ENCODE data around the gene LYPD5. TPM values are rescaled to one million over a fixed set of nuclear protein-coding genes. Genes with fewer than 3 reads are reported as not detected.

The LYPD5 gene
- total and polyA plus RNA-seq, 2 donors from 2014 or later = 1.8 to 4.2 TPM

GRCh38 chr19:43748685-43749084 is 53.6 kb downstream of the LYPD5 start:
- no peak for TF ChIP-seq CTCF (IDR thresholded peaks at IDR 0.05; ENCODE audit: borderline replicate concordance, extremely low read depth, insufficient read depth)
- Histone ChIP-seq H3K36me3 (ENCODE audit: control insufficient read depth in 2 of 3, insufficient read depth in 3 of 3, low read length in 3 of 3) (peaks cover 4 to 32% (median 18%) of the 10 kb centered on the region in 3 donors), H3K9me3 (ENCODE audit: control insufficient read depth in 2 of 3, insufficient read depth in 1 of 3, low read length in 3 of 3) (no peaks in the 10 kb centered on the region), H3K27ac (ENCODE audit: low read depth in 2 of 2, low read length in 2 of 2) (no peak overlapping the region), H3K4me1 (ENCODE audit: control insufficient read depth in 2 of 3, insufficient read depth in 2 of 3, low read depth in 1 of 3, low read length in 3 of 3) (peaks cover 0 to 10% (median under 1%) of the 10 kb centered on the region in 3 donors), H3K9ac (ENCODE audit: low read length in 3 of 3) (no peak overlapping the region), H3K4me3 (ENCODE audit: low read length in 3 of 3) (no peak overlapping the region), H3K27me3 (ENCODE audit: control insufficient read depth, insufficient read depth, low read length) (no peaks in the 10 kb centered on the region)
- FAIRE-seq (no peak), DNase-seq (no peak)
- intact Hi-C loops (cut with DNase I) = no loop called here

- no peak for FAIRE-seq
- Histone ChIP-seq H3K9me3 (ENCODE audit: control insufficient read depth in 2 of 3, insufficient read depth in 1 of 3, low read length in 3 of 3) (no peaks in the 10 kb centered on the region), H3K27ac (ENCODE audit: low read depth in 2 of 2, low read length in 2 of 2) (no peak overlapping the region), H3K4me3 (ENCODE audit: low read length in 3 of 3) (no peak overlapping the region), H3K27me3 (ENCODE audit: control insufficient read depth, insufficient read depth, low read length) (no peaks in the 10 kb centered on the region), H3K9ac (ENCODE audit: low read length in 3 of 3) (no peak overlapping the region), H3K36me3 (ENCODE audit: control insufficient read depth in 2 of 3, insufficient read depth in 3 of 3, low read length in 3 of 3) (peaks cover 4 to 33% (median 18%) of the 10 kb centered on the region in 3 donors), H3K4me1 (ENCODE audit: control insufficient read depth in 2 of 3, insufficient read depth in 2 of 3, low read depth in 1 of 3, low read length in 3 of 3) (peaks cover 0 to 7% (median 0%) of the 10 kb centered on the region in 3 donors)
- intact Hi-C loops (cut with DNase I) = no loop called here
- DNase-seq = peak in 1 of 5 donors; percentile 25
- no peak for TF ChIP-seq CTCF (IDR thresholded peaks at IDR 0.05; ENCODE audit: borderline replicate concordance, extremely low read depth, insufficient read depth)
Measured at GRCh38 chr19:43748205-43748594, 54.0 kb downstream of the LYPD5 start.

- H3K9me3 ChIP-seq (ENCODE audit: control insufficient read depth in 2 of 3, insufficient read depth in 1 of 3, low read length in 3 of 3) = no peaks in the 10 kb centered on the region
- no peak for TF ChIP-seq CTCF (IDR thresholded peaks at IDR 0.05; ENCODE audit: borderline replicate concordance, extremely low read depth, insufficient read depth)
- H3K4me1 ChIP-seq (ENCODE audit: control insufficient read depth in 2 of 3, insufficient read depth in 2 of 3, low read depth in 1 of 3, low read length in 3 of 3) = peaks cover 0 to 3% (median 0%) of the 10 kb centered on the region in 3 donors
- H3K36me3 ChIP-seq (ENCODE audit: control insufficient read depth in 2 of 3, insufficient read depth in 3 of 3, low read length in 3 of 3) = peaks cover 4 to 37% (median 20%) of the 10 kb centered on the region in 3 donors
- H3K9ac ChIP-seq (ENCODE audit: low read length in 3 of 3) = no peak overlapping the region
- no peak for DNase-seq
- FAIRE-seq = no peak
- intact Hi-C loops (cut with DNase I) = no loop called here
- no peaks in the 10 kb centered on the region for H3K27me3 ChIP-seq (ENCODE audit: control insufficient read depth, insufficient read depth, low read length)
- H3K4me3 ChIP-seq (ENCODE audit: low read length in 3 of 3) = no peak overlapping the region
- H3K27ac ChIP-seq (ENCODE audit: low read depth in 2 of 2, low read length in 2 of 2) = no peak overlapping the region
Measured at GRCh38 chr19:43747557-43748204, 54.6 kb downstream of the LYPD5 start.

Other genes starting within 250 kb of the LYPD5 start
- 24.5 TPM for gene XRCC1, start 226.9 kb downstream of the LYPD5 start, total RNA-seq
- 19.3 TPM for gene XRCC1, start 226.9 kb downstream of the LYPD5 start, polyA plus RNA-seq (ENCODE audit: insufficient read depth, low read depth, low replicate concordance)
- 14.8 TPM for gene PINLYP, start 226.6 kb downstream of the LYPD5 start, total RNA-seq
- gene PINLYP, start 226.6 kb downstream of the LYPD5 start, polyA plus RNA-seq (ENCODE audit: insufficient read depth, low read depth, low replicate concordance) = 41.8 TPM
- gene IRGQ, start 206.3 kb downstream of the LYPD5 start, total RNA-seq = 24.2 TPM
- 9.5 TPM for gene IRGQ, start 206.3 kb downstream of the LYPD5 start, polyA plus RNA-seq (ENCODE audit: insufficient read depth, low read depth, low replicate concordance)
- gene ZNF576, start 205.9 kb downstream of the LYPD5 start, total RNA-seq = 15.3 TPM
- 25.6 TPM for gene ZNF576, start 205.9 kb downstream of the LYPD5 start, polyA plus RNA-seq (ENCODE audit: insufficient read depth, low read depth, low replicate concordance)
- gene SRRM5, start 190.4 kb downstream of the LYPD5 start, total RNA-seq = 0.28 TPM
- gene SRRM5, start 190.4 kb downstream of the LYPD5 start, polyA plus RNA-seq (ENCODE audit: insufficient read depth, low read depth, low replicate concordance) = 0.22 TPM
- gene ZNF428, start 182.8 kb downstream of the LYPD5 start, total RNA-seq = 44.3 TPM
- gene ZNF428, start 182.8 kb downstream of the LYPD5 start, polyA plus RNA-seq (ENCODE audit: insufficient read depth, low read depth, low replicate concordance) = 95.4 TPM
- gene CADM4, start 162.6 kb downstream of the LYPD5 start, total RNA-seq = 25.3 TPM
- gene CADM4, start 162.6 kb downstream of the LYPD5 start, polyA plus RNA-seq (ENCODE audit: insufficient read depth, low read depth, low replicate concordance) = 47.0 TPM
- 17.0 TPM for gene PLAUR, start 132.3 kb downstream of the LYPD5 start, total RNA-seq
- gene PLAUR, start 132.3 kb downstream of the LYPD5 start, polyA plus RNA-seq (ENCODE audit: insufficient read depth, low read depth, low replicate concordance) = 3.9 TPM
- not detected for gene IRGC, start 86.4 kb downstream of the LYPD5 start, total RNA-seq
- gene IRGC, start 86.4 kb downstream of the LYPD5 start, polyA plus RNA-seq (ENCODE audit: insufficient read depth, low read depth, low replicate concordance) = not detected
- 34.6 TPM for gene SMG9, start 47.5 kb downstream of the LYPD5 start, total RNA-seq
- 25.1 TPM for gene SMG9, start 47.5 kb downstream of the LYPD5 start, polyA plus RNA-seq (ENCODE audit: insufficient read depth, low read depth, low replicate concordance)
- 6.1 TPM for gene KCNN4, start 21.5 kb downstream of the LYPD5 start, total RNA-seq
- gene KCNN4, start 21.5 kb downstream of the LYPD5 start, polyA plus RNA-seq (ENCODE audit: insufficient read depth, low read depth, low replicate concordance) = 0.80 TPM
- 12.7 TPM for gene ZNF283, start 24.9 kb upstream of the LYPD5 start, total RNA-seq
- 3.3 TPM for gene ZNF283, start 24.9 kb upstream of the LYPD5 start, polyA plus RNA-seq (ENCODE audit: insufficient read depth, low read depth, low replicate concordance)
- 2.7 TPM for gene ZNF404, start 81.5 kb upstream of the LYPD5 start, total RNA-seq
- 3.1 TPM for gene ZNF404, start 81.5 kb upstream of the LYPD5 start, polyA plus RNA-seq (ENCODE audit: insufficient read depth, low read depth, low replicate concordance)
- gene ZNF45, start 132.8 kb upstream of the LYPD5 start, total RNA-seq = 16.1 TPM
- 4.8 TPM for gene ZNF45, start 132.8 kb upstream of the LYPD5 start, polyA plus RNA-seq (ENCODE audit: insufficient read depth, low read depth, low replicate concordance)
- 6.2 TPM for gene ZNF221, start 148.8 kb upstream of the LYPD5 start, total RNA-seq
- gene ZNF221, start 148.8 kb upstream of the LYPD5 start, polyA plus RNA-seq (ENCODE audit: insufficient read depth, low read depth, low replicate concordance) = 0.54 TPM
- gene ZNF155, start 181.7 kb upstream of the LYPD5 start, total RNA-seq = 11.2 TPM
- gene ZNF155, start 181.7 kb upstream of the LYPD5 start, polyA plus RNA-seq (ENCODE audit: insufficient read depth, low read depth, low replicate concordance) = 5.0 TPM
- 7.1 TPM for gene ZNF230, start 200.5 kb upstream of the LYPD5 start, total RNA-seq
- gene ZNF230, start 200.5 kb upstream of the LYPD5 start, polyA plus RNA-seq (ENCODE audit: insufficient read depth, low read depth, low replicate concordance) = 1.6 TPM
- 4.5 TPM for gene ZNF222, start 222.9 kb upstream of the LYPD5 start, total RNA-seq
- gene ZNF222, start 222.9 kb upstream of the LYPD5 start, polyA plus RNA-seq (ENCODE audit: insufficient read depth, low read depth, low replicate concordance) = 3.9 TPM
- 9.3 TPM for gene ZNF223, start 249.6 kb upstream of the LYPD5 start, total RNA-seq
- gene ZNF223, start 249.6 kb upstream of the LYPD5 start, polyA plus RNA-seq (ENCODE audit: insufficient read depth, low read depth, low replicate concordance) = 2.5 TPM

Data from kidney (tissue), 14 donors.